Neural cell (in vitro differentiated cells): Measurements from ENCODE around the gene SEC14L6. TPM values are rescaled to one million over a fixed set of nuclear protein-coding genes. Genes with fewer than 3 reads are reported as not detected.

ENCODE experiments used
- H2AFZ ChIP-seq: fragments of 200-600, 300-800 bp; sonication (generic), shearing (Covaris generic); 2 replicates; pipeline ENCODE4 v1.6.0; 2014; ENCODE audit warnings: low read depth, mild to moderate bottlenecking, antibody characterized with exemption, low read length, moderate library complexity
- H3F3A ChIP-seq: fragments of 200-600 bp; shearing (Covaris generic); 2 replicates; pipeline ENCODE4 v1.6.1; 2016; ENCODE audit warnings: mild to moderate bottlenecking, moderate library complexity, mixed read lengths, antibody characterized with exemption, low read length; ENCODE audit not compliant: insufficient read depth, poor library complexity, severe bottlenecking
- H3K27ac ChIP-seq: fragments of 200-600, 300-800 bp; sonication (generic), shearing (Covaris generic); 2 replicates; pipeline ENCODE4 v1.5.1; 2014; ENCODE audit warnings: mild to moderate bottlenecking, low read length, moderate library complexity
- H3K27me3 ChIP-seq: fragments of 300-800, 200-600 bp; sonication (generic), shearing (Covaris generic); 2 replicates; pipeline ENCODE4 v1.6.0; 2014; ENCODE audit warnings: mild to moderate bottlenecking, low read depth, low read length, moderate library complexity; ENCODE audit not compliant: insufficient read depth
- H3K36me3 ChIP-seq: fragments of 300-800, 200-600 bp; sonication (generic), shearing (Covaris generic); 2 replicates; pipeline ENCODE4 v1.5.1; 2014; ENCODE audit warnings: mild to moderate bottlenecking, antibody characterized with exemption, low read length, moderate library complexity; ENCODE audit not compliant: insufficient read depth
- H3K4me2 ChIP-seq: fragments of 300-800, 200-600 bp; sonication (generic), shearing (Covaris generic); 2 replicates; pipeline ENCODE4 v1.6.0; 2014; ENCODE audit warnings: mild to moderate bottlenecking, low read length
- H3K4me3 ChIP-seq: fragments of 300-800, 200-600 bp; sonication (generic), shearing (Covaris generic); 2 replicates; pipeline ENCODE4 v1.5.1; 2014; ENCODE audit warnings: mild to moderate bottlenecking, low read length, moderate library complexity
- H3K79me2 ChIP-seq: fragments of 200-600 bp; shearing (Covaris generic); replicated peaks from 2 replicates; pipeline ENCODE4 v1.6.0; 2014; ENCODE audit warnings: mild to moderate bottlenecking, low read length, moderate library complexity; ENCODE audit not compliant: insufficient read depth
- H3K9ac ChIP-seq: fragments of 300-800, 200-600 bp; sonication (generic), shearing (Covaris generic); 2 replicates; pipeline ENCODE4 v1.6.1; 2016; ENCODE audit warnings: mild to moderate bottlenecking, low read length, mixed read lengths
- H3K9me2 ChIP-seq: fragments of 200-600 bp; shearing (Covaris generic); 2 replicates; pipeline ENCODE4 v1.6.1; 2016; ENCODE audit warnings: mild to moderate bottlenecking, low read length, mixed read lengths; ENCODE audit not compliant: insufficient read depth
- H3K9me3 ChIP-seq: fragments of 200-600, 300-800 bp; sonication (generic), shearing (Covaris generic); 2 replicates; pipeline ENCODE4 v1.6.1; 2016; ENCODE audit warnings: mild to moderate bottlenecking, mixed run types, low read length, moderate library complexity, mixed read lengths
- H4K20me1 ChIP-seq: fragments of 200-600 bp; shearing (Covaris generic); 2 replicates; pipeline ENCODE4 v1.6.1; 2016; ENCODE audit warnings: mild to moderate bottlenecking, mixed run types; ENCODE audit not compliant: insufficient read depth
- EP300 ChIP-seq: fragments of 450-650 bp; conservative IDR thresholded peaks from 2 replicates; pipeline ENCODE4 v1.6.1; 2014; ENCODE audit warnings: antibody characterized with exemption, mild to moderate bottlenecking, moderate library complexity; ENCODE audit not compliant: poor library complexity, severe bottlenecking
- EZH2 ChIP-seq: fragments of 200-600, 300-800 bp; shearing (Covaris generic), sonication (generic); IDR thresholded peaks from 2 replicates; pipeline ENCODE4 v1.6.1; 2014; ENCODE audit warnings: antibody characterized with exemption, low read length, borderline replicate concordance, mild to moderate bottlenecking; ENCODE audit not compliant: insufficient read depth, poor library complexity, severe bottlenecking
- MXI1 ChIP-seq: fragments of 450-650 bp; conservative IDR thresholded peaks from 2 replicates; pipeline ENCODE4 v1.6.1; 2014; ENCODE audit warnings: antibody characterized with exemption, mild to moderate bottlenecking; ENCODE audit not compliant: poor library complexity, severe bottlenecking
- POLR2AphosphoS5 ChIP-seq: IDR thresholded peaks from 2 replicates; pipeline ENCODE4 v1.6.1; 2012
- RAD21 ChIP-seq: fragments of 450-650 bp; conservative IDR thresholded peaks from 2 replicates; pipeline ENCODE4 v1.6.1; 2014; ENCODE audit warnings: antibody characterized with exemption, mild to moderate bottlenecking, moderate library complexity
- SMC3 ChIP-seq: fragments of 450-650 bp; conservative IDR thresholded peaks from 2 replicates; pipeline ENCODE4 v1.6.1; 2014; ENCODE audit warnings: antibody characterized with exemption, mild to moderate bottlenecking, moderate library complexity; ENCODE audit not compliant: poor library complexity
- TAF1 ChIP-seq: IDR thresholded peaks from 2 replicates; pipeline ENCODE4 v1.6.1; 2012; ENCODE audit warnings: low read depth
- polyA plus RNA-seq: library from polyadenylated mRNA; depleted of rRNA; stranded (reverse); fragments of >200 nt; gene quantifications from 2 replicates; pipeline ENCODE4 v1.2.3, GENCODE V29; 2014
- TF ChIP-seq, protein P1 (sequence below): fragments of 450-650 bp; IDR thresholded peaks from 2 replicates; pipeline ENCODE4 v1.5.1; 2014; ENCODE audit warnings: antibody characterized with exemption, mild to moderate bottlenecking, moderate library complexity; ENCODE audit not compliant: poor library complexity, severe bottlenecking
- TF ChIP-seq, protein P2 (sequence below): IDR thresholded peaks from 2 replicates; pipeline ENCODE4 v1.6.1; 2012; ENCODE audit warnings: borderline replicate concordance

Gene SEC14L6
- polyA plus RNA-seq, 1 donor from 2014 or later = not detected

DNA sequence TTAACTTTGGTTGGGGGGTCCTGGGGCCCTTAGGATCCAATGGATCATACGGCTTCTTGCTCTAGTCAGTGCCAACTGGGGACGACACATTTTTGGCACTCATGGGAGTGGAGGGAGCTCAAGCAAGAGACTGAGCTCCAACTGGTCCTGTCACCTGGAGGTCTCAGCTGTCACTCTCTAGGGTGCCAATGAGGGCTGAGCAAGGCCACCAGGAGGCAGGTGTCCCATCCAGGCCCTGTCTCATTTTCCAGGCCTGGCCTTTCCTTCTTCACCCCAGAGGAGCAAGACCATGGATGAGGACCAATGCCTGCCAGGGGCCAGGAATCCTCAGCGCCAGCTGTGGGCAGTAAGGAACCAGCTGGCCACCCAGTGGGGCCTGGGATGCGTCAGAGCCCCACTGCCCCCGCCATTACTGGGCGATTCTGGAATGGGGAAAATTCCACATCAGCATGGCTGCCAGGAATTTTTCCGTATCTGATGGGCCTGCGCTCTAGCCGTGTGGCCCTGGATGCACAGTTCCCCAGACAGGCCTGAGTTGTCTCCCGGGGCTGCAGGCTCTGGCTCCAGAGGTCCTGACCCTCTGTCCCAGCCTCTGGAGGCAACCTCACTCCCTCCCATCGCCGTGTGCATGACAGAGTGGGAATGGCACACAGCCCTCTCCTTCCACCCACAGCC, 28.6 kb upstream of the SEC14L6 start:
- no peak overlapping the region for H3K9ac ChIP-seq
- TF ChIP-seq, protein P1, sequence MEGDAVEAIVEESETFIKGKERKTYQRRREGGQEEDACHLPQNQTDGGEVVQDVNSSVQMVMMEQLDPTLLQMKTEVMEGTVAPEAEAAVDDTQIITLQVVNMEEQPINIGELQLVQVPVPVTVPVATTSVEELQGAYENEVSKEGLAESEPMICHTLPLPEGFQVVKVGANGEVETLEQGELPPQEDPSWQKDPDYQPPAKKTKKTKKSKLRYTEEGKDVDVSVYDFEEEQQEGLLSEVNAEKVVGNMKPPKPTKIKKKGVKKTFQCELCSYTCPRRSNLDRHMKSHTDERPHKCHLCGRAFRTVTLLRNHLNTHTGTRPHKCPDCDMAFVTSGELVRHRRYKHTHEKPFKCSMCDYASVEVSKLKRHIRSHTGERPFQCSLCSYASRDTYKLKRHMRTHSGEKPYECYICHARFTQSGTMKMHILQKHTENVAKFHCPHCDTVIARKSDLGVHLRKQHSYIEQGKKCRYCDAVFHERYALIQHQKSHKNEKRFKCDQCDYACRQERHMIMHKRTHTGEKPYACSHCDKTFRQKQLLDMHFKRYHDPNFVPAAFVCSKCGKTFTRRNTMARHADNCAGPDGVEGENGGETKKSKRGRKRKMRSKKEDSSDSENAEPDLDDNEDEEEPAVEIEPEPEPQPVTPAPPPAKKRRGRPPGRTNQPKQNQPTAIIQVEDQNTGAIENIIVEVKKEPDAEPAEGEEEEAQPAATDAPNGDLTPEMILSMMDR = no peak
- TF ChIP-seq EZH2 (no peak), POLR2AphosphoS5 (no peak), EP300 (no peak), RAD21 (no peak), TAF1 (no peak), SMC3 (no peak), MXI1 (no peak)
- TF ChIP-seq, protein P2, sequence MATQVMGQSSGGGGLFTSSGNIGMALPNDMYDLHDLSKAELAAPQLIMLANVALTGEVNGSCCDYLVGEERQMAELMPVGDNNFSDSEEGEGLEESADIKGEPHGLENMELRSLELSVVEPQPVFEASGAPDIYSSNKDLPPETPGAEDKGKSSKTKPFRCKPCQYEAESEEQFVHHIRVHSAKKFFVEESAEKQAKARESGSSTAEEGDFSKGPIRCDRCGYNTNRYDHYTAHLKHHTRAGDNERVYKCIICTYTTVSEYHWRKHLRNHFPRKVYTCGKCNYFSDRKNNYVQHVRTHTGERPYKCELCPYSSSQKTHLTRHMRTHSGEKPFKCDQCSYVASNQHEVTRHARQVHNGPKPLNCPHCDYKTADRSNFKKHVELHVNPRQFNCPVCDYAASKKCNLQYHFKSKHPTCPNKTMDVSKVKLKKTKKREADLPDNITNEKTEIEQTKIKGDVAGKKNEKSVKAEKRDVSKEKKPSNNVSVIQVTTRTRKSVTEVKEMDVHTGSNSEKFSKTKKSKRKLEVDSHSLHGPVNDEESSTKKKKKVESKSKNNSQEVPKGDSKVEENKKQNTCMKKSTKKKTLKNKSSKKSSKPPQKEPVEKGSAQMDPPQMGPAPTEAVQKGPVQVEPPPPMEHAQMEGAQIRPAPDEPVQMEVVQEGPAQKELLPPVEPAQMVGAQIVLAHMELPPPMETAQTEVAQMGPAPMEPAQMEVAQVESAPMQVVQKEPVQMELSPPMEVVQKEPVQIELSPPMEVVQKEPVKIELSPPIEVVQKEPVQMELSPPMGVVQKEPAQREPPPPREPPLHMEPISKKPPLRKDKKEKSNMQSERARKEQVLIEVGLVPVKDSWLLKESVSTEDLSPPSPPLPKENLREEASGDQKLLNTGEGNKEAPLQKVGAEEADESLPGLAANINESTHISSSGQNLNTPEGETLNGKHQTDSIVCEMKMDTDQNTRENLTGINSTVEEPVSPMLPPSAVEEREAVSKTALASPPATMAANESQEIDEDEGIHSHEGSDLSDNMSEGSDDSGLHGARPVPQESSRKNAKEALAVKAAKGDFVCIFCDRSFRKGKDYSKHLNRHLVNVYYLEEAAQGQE = no peak
- H4K20me1 ChIP-seq = no peaks in the 10 kb centered on the region
- H3K9me3 ChIP-seq = no peaks in the 10 kb centered on the region
- peak overlapping the region; percentile 37 for H3K4me3 ChIP-seq
- H3K36me3 ChIP-seq = no peaks in the 10 kb centered on the region
- no peak overlapping the region for H3K4me2 ChIP-seq
- H3K9me2 ChIP-seq = no peaks in the 10 kb centered on the region
- H3F3A ChIP-seq = no peaks in the 10 kb centered on the region
- no peak overlapping the region for H3K27ac ChIP-seq
- no peak overlapping the region for H2AFZ ChIP-seq
- H3K27me3 ChIP-seq = no peaks in the 10 kb centered on the region
- no peaks in the 10 kb centered on the region for H3K79me2 ChIP-seq

DNA sequence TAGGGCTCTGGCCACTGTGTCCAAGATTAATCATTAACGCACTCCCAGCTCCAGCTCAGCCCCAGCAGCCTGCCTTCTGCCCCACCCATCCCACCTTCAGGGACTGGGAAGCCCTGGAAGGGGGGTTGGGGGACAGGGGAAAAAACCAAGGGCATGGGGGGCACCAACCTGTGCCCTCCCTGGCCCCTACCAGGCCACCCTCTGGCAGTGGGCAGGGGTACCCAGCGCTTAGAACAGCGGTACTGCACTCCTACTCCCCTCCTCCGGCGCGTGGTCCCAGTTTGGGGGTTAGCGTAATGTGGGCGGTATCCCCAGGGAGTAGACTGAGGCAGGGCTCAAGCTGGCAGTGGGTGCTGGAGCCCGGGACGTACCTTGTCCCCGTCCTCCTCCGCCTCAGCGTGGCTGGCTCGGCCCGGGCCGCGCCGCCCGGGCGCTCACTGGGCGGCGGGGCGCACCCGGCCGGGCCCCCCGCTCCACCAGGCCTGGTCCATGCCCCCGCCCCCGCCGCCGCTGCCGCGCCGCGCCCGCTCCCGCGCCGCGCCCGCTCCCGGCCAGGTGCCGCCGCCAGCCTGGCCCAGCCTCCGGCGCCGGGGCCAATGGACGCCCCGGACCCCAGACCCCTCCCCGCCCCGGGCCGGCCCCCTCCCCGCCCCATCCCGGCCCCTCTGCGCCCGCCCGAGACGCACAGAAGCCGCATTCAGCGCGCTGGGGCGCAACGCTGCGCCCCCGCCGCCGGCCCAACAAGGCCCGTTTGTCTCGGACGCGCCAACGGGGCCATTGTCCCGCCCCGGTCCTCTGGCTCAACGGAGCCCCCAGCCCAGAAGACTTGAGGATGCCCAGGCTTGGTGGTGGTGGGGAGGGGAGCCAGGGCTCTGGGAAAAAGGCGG, 27.8 kb upstream of the SEC14L6 start, which contains the start of gene GAL3ST1:
Gene GAL3ST1 (minus strand): TSS at position 571 of the 887 bp plus-strand sequence. CDS start 17,273 bp downstream, outside the sequence.
- H3K4me2 ChIP-seq = no peak within 1 kb of the TSS
- no peaks in the 10 kb centered on the region for H3F3A ChIP-seq
- H3K27me3 ChIP-seq = no peaks in the 10 kb centered on the region
- H4K20me1 ChIP-seq = no peaks in the 10 kb centered on the region
- no peaks in the 10 kb centered on the region for H3K36me3 ChIP-seq
- H3K9me3 ChIP-seq = no peaks in the 10 kb centered on the region
- no peak within 1 kb of the TSS for H2AFZ ChIP-seq
- no peak for TF ChIP-seq EP300
- TF ChIP-seq TAF1 = no peak
- no peak for TF ChIP-seq POLR2AphosphoS5
- no peak for TF ChIP-seq RAD21
- TF ChIP-seq, protein P1 = no peak
- TF ChIP-seq, protein P2 = no peak
- no peak for TF ChIP-seq EZH2
- H3K9me2 ChIP-seq = no peaks in the 10 kb centered on the region
- no peak within 1 kb of the TSS for H3K27ac ChIP-seq
- no peaks in the 10 kb centered on the region for H3K79me2 ChIP-seq
- H3K4me3 ChIP-seq = peak within 1 kb of the TSS; percentile 37
- no peak within 1 kb of the TSS for H3K9ac ChIP-seq
